GM18873 (cell line): ENCODE measurements around the gene HBB.
A peak's percentile ranks its signal among the peaks of the same experiment; 100 is the strongest.
"Not testable (repeated sequence)": the region's sequence is repeated elsewhere in the genome, so short reads cannot be mapped to it uniquely, and the experiment has no call there.

Source experiments
- ATAC-seq: cut with Tn5 transposase; IDR thresholded peaks from one replicate; pipeline ENCODE4 v1.9.1; 2021; ENCODE audit warnings: mild to moderate bottlenecking, moderate library complexity, moderate number of reproducible peaks; ENCODE audit not compliant: unreplicated experiment, low FRiP score

Gene HBB

DNA sequence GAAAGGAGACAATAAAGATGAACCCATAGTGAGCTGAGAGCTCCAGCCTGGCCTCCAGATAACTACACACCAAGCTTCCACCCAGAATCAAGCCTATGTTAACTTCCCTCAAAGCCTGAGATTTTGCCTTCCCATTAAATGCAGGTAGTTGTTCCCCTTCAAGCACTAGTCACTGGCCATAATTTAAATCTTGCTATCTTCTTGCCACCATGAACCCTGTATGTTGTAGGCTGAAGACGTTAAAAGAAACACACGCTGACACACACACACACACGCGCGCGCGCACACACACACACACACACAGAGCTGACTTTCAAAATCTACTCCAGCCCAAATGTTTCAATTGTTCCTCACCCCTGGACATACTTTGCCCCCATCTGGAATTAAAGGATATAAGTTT is 21.6 kb upstream of the HBB start:
- not testable (repeated sequence) for ATAC-seq

DNA sequence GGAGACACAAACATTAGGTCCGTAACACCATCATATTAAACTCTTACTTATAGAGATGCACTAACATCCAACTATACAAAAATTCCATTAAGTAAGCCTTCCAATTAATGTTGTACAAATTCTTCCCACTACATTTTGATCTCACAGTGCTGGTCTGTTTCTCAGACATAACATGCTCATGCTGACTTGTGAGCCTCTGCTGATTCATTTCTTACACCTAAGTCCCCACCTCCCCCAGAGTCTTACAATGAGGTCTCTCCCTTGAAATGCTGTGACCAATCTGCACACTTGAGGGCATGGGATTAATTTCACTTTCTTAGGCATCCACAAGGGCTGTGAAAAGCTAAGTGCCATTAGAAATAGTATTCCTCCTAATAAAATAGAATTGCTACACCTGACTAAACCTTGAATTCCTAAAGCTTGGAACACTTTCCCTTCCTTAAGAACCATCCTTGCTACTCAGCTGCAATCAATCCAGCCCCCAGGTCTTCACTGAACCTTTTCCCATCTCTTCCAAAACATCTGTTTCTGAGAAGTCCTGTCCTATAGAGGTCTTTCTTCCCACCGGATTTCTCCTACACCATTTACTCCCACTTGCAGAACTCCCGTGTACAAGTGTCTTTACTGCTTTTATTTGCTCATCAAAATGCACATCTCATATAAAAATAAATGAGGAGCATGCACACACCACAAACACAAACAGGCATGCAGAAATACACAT is 20.8 kb upstream of the HBB start:
- ATAC-seq, result no peak

DNA sequence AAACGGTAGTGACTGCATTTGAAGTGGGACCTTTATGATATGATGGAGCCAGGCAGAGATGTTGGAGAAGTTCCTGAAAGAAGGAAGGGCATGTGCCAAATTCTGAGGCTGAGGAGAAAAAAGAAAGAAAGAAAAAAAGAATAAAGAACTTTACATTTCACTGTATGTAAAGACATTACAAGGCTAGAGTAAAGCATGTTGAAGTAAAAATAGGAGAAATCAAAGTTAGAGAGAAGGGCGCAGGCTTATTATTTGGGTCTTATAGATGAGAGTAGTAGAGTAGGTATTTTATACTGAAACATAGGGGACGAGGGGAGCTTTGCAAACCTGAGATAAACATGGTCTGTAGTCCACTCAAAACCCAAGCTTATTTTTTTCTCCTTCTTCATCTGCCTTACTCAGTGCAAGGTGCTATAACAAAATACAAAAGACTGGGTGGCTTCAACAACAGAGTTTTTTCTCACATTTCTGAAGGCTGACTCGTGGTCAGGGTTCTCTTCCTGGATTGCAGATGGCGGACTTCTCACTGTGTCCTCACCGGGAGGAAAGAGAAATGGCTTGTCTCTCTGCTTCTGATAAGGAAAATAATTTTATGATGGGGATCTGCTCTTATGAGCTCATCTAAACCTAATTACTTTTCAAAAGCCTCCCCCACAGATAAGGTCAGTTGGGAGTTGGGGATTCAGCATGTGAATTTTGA is 20.1 kb upstream of the HBB start:
- no peak for ATAC-seq

DNA sequence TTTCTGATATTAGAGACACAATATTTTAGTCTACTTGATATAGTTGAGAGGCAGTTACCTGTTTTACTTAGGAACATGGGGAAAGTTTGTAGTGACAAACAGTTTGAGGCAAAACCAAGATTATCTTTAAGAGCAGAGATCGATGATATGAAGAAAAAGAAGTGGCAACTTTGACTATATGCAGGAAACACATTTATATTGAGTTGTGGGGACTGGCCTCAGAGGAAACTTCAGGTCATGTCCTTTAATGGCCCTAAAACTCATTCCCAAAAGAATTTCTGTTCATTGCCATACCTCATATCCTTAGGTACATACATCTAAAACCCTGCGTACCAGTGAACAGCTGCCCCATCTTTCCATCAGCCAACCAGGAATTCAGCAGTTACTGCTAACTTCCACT is 18.3 kb upstream of the HBB start:
- ATAC-seq, result no peak

DNA sequence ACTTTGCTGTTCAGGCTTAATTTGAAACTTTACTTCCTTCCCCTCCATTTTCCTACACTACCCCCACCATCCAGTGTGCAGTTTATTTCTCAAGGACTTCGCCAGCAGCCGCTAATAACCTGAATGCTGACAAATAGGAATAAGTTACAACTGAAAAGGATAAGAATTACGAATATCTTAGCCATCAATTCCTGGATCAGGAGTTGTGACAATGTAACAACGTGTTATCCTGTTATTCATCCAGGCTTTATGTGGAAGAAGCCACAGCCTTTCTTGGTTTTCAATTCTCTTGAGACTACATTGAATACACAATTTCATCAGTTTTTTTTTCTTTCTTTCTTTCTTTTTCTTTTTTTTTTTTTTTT is 16.9 kb upstream of the HBB start:
- no peak for ATAC-seq

DNA sequence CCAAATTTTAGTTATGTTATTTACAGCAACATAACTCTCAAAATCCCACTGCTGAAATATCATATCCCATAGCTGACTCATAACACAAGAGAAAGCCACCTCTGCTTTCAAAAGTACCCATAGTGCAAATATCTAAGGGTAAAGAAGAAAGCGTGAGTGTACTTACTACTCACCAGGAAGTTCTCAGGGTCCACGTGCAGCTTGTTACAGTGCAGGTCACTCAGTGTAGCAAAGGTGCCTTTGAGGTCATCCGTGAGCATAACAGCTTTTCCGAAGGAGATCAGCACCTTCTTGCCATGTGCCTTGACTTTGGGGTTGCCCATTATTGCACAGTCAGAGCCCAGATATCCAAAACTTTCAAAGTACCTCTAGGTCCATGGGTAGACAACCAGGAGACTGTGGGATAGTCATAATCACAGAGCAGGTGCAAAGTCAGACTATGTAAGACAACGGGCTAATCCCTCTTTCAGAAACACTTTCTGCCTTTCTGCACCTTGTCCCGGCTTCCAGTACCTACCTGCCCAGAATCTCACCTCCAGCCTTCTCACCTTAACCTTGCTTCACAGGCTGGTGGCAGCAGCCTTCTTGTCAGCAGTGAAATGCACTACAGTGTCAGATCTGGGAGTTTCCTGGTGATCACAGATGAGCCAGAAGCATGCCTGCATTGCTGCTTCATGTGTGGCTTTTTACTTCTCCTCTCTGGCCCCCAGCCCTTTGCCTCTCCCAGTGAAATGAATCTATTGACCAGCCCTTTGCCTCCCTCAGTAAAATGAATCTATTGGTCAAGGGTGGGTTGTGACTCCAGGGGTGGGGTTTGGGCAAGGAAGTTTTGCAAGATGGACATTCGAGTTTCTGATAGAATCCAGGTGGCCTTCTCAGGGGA is 16.3 kb upstream of the HBB start:
- no peak for ATAC-seq

DNA sequence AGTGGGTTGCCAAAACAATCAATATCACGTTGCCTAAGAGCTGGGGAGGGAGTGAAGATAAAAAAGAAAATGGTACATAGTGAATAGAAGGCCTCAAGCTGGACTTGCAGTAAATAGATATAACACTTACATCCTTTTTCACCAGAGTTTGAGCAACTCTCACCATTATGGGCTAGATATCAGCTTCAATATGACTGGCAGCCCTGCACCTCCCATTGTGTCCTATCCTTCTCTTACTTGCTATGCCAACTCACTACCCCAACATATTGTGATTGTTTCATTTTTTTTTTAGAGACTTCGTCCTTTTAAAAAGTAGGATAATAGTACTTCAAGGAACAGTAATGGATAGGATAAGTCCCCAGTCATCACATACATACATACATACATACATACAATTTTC is 15.3 kb upstream of the HBB start:
- ATAC-seq, result no peak

DNA sequence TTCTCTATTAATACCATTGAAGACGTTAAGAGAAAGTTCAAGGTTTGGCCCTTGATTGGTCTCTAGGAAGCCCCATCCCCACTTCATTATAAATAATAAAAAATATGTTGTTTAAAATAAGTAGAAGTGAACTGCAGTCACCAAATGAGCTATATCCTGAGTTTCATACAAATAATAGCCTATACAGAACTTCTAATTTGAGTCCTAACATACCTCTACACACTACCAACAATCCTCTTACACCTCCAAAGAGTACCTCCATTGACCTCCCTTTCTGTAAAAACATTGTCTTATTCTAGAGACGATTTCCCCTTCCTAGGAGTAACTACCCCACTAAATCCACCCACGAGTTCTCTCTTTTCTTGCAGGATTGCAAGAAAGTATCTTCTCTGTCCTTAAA is 14.6 kb upstream of the HBB start:
- ATAC-seq, result no peak

DNA sequence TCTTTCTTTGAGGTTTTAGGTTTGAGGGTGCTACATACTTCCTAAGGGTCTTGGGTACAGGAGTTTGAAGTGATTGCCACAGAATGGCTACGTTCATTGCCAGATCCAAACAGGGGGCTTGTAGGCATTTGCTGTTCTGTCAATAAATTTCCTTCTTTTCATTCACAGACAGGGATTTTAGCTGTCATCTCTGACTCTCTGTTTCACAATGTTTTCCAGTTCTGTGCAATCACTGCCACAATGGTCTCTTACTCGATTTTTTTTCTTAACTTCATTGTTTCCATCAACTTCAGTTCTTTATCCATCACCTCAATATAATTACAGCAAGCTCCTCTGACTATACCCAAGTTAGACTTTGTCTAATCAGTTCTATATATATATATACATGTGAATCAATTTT is 13.6 kb upstream of the HBB start:
- no peak for ATAC-seq

DNA sequence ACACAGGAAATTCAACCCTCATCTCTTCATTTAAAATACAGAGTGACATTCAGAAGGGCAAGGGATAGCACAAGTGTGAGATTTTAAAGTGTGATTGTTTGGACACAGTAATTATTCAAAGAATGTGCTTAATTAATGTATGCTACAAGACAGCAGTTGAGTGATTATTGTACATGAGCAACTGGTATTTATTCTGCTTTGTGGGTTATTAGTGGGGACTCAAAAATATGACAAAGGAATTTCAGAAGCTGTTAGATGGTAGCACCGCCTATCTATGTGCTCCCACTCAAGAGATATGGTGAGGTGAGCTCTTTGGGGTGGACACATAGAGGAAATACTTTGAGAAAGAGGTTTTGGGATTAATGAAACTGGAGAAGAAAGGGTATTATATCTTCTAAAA is 13.2 kb upstream of the HBB start:
- no peak for ATAC-seq

DNA sequence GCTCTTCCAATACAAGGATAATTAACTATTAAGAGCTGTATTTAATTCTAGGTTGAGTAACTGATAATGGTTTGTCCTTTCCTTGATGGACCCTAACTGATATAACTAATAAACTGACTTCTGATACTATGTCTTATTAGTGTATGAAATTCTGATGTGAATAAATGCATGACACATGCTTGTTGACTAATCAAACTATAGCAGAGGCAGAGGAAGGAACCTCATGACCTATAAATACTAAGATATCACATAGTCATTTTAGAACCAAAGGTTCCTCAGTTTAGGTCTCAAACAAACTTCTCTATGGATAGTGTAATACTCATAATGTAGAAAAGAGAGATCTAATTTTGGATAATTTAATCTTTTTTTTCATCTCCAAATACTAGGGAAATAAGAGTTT is 12.2 kb upstream of the HBB start:
- no peak for ATAC-seq

DNA sequence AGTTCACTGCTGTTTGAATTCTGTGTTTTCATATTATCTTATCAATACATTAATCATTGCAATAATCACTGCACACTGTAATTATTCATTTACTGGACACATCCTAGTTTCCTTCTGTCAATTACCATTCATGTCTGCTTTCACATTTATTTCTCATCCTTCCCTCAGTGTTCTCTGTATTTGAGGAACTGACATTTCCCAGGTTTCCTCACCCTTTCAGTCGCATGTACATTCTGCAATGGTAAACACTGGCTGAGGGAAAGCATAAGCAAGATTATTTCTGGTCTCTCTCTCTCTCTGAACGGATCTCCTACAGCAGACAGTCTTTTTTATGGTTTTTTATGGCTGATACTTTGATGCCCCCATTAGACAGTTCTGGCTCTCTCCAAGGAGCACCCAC is 11.6 kb upstream of the HBB start:
- ATAC-seq, result no peak

DNA sequence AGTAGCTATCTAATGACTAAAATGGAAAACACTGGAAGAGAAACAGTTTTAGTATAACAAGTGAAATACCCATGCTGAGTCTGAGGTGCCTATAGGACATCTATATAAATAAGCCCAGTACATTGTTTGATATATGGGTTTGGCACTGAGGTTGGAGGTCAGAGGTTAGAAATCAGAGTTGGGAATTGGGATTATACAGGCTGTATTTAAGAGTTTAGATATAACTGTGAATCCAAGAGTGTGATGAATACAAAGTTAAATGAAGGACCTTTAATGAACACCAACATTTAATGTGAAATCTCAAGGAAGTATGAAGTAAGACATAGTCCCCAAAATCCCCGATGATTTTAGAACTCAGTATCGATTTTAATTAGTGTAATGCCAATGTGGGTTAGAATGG is 10.5 kb upstream of the HBB start:
- no peak for ATAC-seq

DNA sequence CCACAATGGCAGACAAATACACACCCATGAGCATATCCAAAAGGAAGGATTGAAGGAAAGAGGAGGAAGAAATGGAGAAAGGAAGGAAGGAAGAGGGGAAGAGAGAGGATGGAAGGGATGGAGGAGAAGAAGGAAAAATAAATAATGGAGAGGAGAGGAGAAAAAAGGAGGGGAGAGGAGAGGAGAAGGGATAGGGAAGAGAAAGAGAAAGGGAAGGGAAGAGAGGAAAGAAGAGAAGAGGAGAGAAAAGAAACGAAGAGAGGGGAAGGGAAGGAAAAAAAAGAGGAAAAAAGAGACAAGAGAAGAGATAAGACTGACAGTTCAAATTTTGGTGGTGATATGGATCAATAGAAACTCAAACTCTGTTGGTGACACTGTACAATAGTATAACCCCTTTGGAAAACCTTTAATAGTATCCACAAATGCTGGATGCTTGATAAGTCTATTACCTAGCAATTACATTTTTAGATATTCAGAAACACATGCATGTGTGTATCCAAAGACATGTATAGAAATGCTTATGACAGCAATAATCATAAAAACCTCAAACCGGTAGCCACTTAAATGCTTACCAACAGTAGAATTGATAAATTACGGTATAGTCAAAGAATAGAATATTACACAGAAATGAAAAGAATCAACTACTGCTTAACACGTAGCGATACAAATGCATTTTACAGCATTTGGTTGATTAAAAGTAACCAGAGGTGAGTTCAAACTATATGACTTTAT is 8.7 kb upstream of the HBB start:
- no peak for ATAC-seq

DNA sequence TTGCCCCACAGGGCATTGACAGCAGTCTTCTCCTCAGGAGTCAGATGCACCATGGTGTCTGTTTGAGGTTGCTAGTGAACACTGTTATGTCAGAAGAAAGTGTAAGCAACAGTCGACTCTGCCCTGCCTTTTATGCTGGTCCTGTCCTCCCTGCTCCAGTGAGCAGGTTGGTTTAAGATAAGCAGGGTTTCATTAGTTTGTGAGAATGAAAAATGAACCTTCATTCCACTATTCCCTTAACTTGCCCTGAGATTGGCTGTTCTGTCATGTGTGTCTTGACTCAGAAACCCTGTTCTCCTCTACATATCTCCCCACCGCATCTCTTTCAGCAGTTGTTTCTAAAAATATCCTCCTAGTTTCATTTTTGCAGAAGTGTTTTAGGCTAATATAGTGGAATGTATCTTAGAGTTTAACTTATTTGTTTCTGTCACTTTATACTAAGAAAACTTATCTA is 7.5 kb upstream of the HBB start, which contains the start of gene HBD:
HBD (minus strand) TSS at position 103 of the 454 bp plus-strand sequence; CDS start at position 53, 50 bp downstream.
- ATAC-seq, result peak; percentile 47

DNA sequence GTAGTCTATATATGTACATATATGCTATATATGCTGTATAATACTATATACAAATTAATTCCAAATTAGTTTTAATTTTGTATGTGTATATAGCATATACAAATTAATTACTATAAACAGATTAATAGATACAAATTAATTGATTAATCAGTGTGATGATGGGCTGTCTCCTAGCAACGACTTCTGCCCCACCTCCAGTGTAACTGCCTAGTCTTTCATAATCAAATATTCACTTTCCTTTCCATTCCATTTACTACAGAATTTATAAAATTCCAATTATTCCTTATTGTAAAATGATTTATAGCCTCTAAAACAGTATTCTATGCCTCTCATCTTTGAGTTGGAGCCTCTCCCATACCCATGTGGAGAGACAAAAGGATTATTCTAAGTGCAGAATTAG is 6.4 kb upstream of the HBB start:
- no peak for ATAC-seq

DNA sequence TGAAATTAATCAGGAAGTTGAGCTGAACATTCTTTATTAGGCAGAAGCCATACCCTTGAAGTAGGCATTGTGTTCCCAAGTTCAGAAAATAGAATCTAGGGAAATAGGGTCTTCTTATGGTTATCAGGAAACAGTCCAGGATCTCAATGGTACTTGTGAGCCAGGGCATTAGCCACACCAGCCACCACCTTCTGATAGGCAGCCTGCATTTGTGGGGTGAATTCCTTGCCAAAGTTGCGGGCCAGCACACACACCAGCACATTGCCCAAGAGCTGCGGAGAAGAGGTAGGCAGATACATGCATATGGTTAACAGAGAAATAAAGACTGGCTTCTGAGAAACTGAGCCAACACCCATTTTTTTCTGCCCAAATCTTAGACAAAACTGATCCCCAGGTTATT is 6.0 kb upstream of the HBB start:
- no peak for ATAC-seq

DNA sequence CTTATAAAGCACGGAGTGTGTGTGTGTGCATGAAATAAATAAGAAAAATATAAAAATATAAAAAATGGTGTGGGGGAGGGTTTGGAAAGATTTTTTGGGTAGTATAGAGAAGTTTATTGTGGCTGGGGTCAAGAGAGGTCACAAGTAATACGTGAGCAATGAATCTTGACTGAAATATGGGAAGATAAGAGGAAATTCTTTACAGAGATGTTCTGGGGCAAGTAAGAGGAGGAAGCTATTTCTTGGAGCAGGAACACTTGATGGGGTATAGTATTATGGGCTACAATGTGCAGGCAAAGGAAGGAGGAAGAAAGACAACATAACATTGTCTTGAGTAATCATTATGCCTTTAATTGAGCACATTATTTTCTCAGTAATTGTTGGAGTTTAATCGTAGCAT is 5.3 kb upstream of the HBB start:
- ATAC-seq, result no peak

DNA sequence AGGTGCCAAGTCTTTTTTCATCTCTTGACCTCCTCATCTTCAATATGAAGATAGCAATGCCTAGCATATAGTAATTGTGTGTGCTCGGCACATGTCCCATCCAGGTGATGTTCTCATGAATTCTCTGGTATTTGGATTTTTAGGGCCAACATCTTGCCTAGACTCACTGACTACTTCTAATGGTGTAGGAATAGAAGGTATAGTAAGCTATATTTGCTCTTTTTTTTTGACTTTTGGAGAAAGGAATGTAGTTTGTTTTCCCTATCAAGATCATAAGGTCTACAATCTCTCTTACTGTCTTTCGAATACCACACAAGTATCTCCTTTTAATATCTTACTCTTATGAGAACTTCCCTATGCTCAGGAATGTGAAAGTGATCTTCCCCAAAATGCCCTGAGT is 4.2 kb upstream of the HBB start:
- ATAC-seq, result no peak

DNA sequence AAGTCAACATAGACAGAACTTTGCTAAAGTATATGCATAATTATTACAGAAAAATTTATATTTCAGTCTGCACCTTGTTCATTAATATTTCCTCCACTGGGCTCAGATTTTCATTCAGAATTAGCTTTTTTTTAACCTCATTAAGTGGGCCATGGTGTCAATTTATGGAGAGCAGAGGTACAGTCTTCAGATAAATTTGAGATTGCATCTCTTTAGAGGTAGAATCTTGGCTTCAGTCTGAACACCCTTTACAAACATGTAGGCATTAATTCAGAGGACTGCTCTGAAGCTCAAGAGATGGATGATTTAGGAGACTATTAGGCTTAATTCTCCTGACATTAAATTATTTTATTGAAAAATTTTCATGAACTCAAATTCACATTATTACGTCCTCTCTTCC is 3.4 kb upstream of the HBB start:
- ATAC-seq, result no peak

DNA sequence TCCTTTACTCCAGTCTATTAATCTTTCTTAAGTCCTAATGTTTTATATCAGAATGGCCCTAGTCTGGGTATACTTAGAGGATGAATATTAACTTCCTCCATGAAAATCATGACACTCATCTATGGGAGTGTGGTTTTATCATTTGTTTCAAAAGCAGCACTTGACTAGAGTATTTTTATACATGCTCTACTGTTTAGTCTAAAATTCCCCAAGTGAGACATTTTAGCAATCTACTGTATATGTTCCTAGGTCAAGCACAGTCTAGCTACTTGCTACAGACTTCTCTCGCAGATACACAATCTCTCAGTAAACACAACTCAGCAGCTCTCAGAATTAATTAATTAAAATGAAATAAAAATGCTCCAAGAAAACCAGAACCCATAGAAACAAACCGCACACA is 2.9 kb upstream of the HBB start:
- ATAC-seq, result no peak
